ENCODE measurements around the gene CRLF1. TPM values are rescaled to one million over a fixed set of nuclear protein-coding genes. Genes with fewer than 3 reads are reported as not detected.
A peak's percentile ranks its signal among the peaks of the same experiment; 100 is the strongest.

The CRLF1 gene
- total RNA-seq, 1 experiment from 2014 or later: 16.2 TPM

DNA sequence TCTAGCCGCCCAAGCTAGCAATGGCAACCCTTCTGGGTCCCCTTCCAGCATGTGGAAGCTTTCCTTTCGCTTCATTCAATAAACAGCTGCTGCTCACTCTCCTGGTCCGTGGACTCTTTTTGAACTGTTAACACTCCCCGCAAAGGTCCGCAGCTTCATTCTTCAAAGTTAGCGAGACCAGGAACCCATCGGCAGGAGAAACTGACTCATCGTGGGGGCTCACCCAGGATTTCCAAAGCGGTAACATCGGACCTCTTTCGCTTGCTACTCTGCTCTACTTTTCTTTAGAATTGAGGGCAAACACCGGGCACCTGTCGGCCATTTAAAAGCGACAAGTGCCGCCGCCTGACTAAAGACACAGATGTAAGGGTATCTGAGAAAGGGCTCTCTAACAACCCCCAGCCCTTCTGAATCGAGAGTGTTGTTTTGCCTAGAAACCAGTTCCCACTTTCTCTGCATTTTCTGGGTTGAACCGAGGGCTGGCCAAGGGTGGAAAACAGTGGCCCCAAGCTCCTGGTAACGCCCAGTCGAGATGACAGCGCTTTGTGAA is 29.2 kb downstream of the CRLF1 start:
- Histone ChIP-seq H3K79me1 (ENCODE audit: insufficient read depth, low read depth, low read length, poor library complexity, severe bottlenecking) (peaks cover 7% of the 10 kb centered on the region), H3K23ac (ENCODE audit: insufficient read length, low read depth, low read length) (no peak overlapping the region), H2BK12ac (ENCODE audit: insufficient read length, low read depth, low read length) (no peak overlapping the region), H3K18ac (ENCODE audit: insufficient read length, low read depth, low read length) (no peak overlapping the region), H3K56ac (ENCODE audit: insufficient read length, low read depth, low read length) (no peak overlapping the region), H2AFZ (ENCODE audit: low read length) (no peak overlapping the region), H3K4me2 (ENCODE audit: insufficient read depth, insufficient read length, low read length) (no peak overlapping the region), H3K27ac (ENCODE audit: insufficient read length, low read depth, low read length) (no peak overlapping the region), H3K9me3 (ENCODE audit: control insufficient read depth, low read depth, low read length) (no peaks in the 10 kb centered on the region), H4K5ac (ENCODE audit: insufficient read length, low read depth, low read length) (no peak overlapping the region), H3K9ac (ENCODE audit: extremely low read depth, insufficient read length, low read length) (no peak overlapping the region), H3K79me2 (ENCODE audit: insufficient read depth, low read length) (peaks cover 8% of the 10 kb centered on the region; the same call in 1 of the 2 replicates), H2BK15ac (ENCODE audit: low read depth, low read length) (no peak overlapping the region), H3K14ac (ENCODE audit: insufficient read depth, low read length) (no peak overlapping the region), H3T11ph (ENCODE audit: low read length) (no peak overlapping the region), H2BK120ac (ENCODE audit: low read depth, low read length, poor library complexity, severe bottlenecking) (no peak overlapping the region), H3K27me3 (ENCODE audit: insufficient read depth, low read length) (no peaks in the 10 kb centered on the region), H3K4me1 (ENCODE audit: insufficient read depth, low read length) (peaks cover 8% of the 10 kb centered on the region; the same call in 1 of the 2 replicates), H4K91ac (ENCODE audit: insufficient read length, low read depth, low read length) (no peak overlapping the region), H2BK20ac (ENCODE audit: low read depth, low read length, poor library complexity, severe bottlenecking) (no peak overlapping the region), H2BK5ac (ENCODE audit: insufficient read length, low read length) (no peak overlapping the region), H4K8ac (replicated peaks; ENCODE audit: insufficient read length, low read depth, low read length) (no peak overlapping the region), H3K4ac (ENCODE audit: low read depth, low read length) (no peak overlapping the region), H4K20me1 (ENCODE audit: control insufficient read depth, insufficient read depth, insufficient read length) (peaks cover 2% of the 10 kb centered on the region), H2AK5ac (ENCODE audit: insufficient read length, low read length) (no peak overlapping the region), H3K23me2 (ENCODE audit: insufficient read length, low read depth, low read length, poor library complexity, severe bottlenecking) (peaks cover 5% of the 10 kb centered on the region)
- Mint-ChIP-seq H3K27ac (peak overlapping the region in 2 of 3 experiments; percentile 51 to 91; a peak in 3 of 7 replicates), H3K27me3 (ENCODE audit: low read depth) (peaks cover 2% of the 10 kb centered on the region), H3K36me3 (ENCODE audit: insufficient read depth in 1 of 3, low read depth in 3 of 3) (peaks cover 31 to 57% (median 38%) of the 10 kb centered on the region in 3 experiments), H3K4me3 (no peak overlapping the region), H3K4me1 (peaks cover 8 to 11% of the 10 kb centered on the region in 2 experiments), H3K9me3 (no peaks in the 10 kb centered on the region)
- WGBS (ENCODE audit: extremely low coverage, insufficient read length, low lambda C conversion rate): no CpG with 5 or more reads among the region's 21 CpGs
- no peak for TF ChIP-seq CTCF (conservative IDR thresholded peaks at IDR 0.05)
- no peak for DNase-seq

Data from H9 (cell line).